HepG2 (cell line): Measurements from ENCODE around the gene GDF15. TPM values are rescaled to one million over a fixed set of nuclear protein-coding genes. Genes with fewer than 3 reads are reported as not detected.

Experiments
- ELF4 ChIP-seq: sonication (generic); formaldehyde crosslinking; IDR thresholded peaks from 2 replicates; pipeline ENCODE4 v1.5.0; 2020; ENCODE audit warnings: missing genetic modification reagents, mild to moderate bottlenecking, moderate library complexity, borderline replicate concordance
- HDAC2 ChIP-seq: sonication (generic); formaldehyde crosslinking; IDR thresholded peaks from 2 replicates; pipeline ENCODE4 v1.4.0; 2020; ENCODE audit warnings: missing genetic modification reagents
- HMGXB3 ChIP-seq: sonication (generic); formaldehyde crosslinking; IDR thresholded peaks from 2 replicates; pipeline ENCODE4 v1.4.0; 2020; ENCODE audit warnings: missing genetic modification reagents, borderline replicate concordance
- KDM1A ChIP-seq: IDR thresholded peaks from 2 replicates; pipeline ENCODE4 v1.6.1; 2016; ENCODE audit warnings: missing compliant biosample characterization
- NFRKB ChIP-seq: fragments of 450-650 bp; IDR thresholded peaks from 2 replicates; pipeline ENCODE4 v1.6.1; 2017
- RARG ChIP-seq: sonication (generic); formaldehyde crosslinking; IDR thresholded peaks from 2 replicates; pipeline ENCODE4 v1.4.0; 2020; ENCODE audit warnings: low read depth, mild to moderate bottlenecking, missing genetic modification reagents
- RXRB ChIP-seq: IDR thresholded peaks from 2 replicates; pipeline ENCODE4 v1.6.1; 2016; ENCODE audit warnings: borderline replicate concordance, missing genetic modification reagents, missing compliant biosample characterization
- SMAD9 ChIP-seq: sonication (generic); formaldehyde crosslinking; IDR thresholded peaks from 2 replicates; pipeline ENCODE4 v1.5.1; 2020; ENCODE audit warnings: mild to moderate bottlenecking, missing genetic modification reagents
- SOX5 ChIP-seq: IDR thresholded peaks from 2 replicates; pipeline ENCODE4 v1.6.1; 2016; ENCODE audit warnings: borderline replicate concordance
- ZBTB38 ChIP-seq: sonication (generic); formaldehyde crosslinking; IDR thresholded peaks from 2 replicates; pipeline ENCODE4 v1.5.1; 2020; ENCODE audit warnings: mild to moderate bottlenecking, missing genetic modification reagents
- ZNF180 ChIP-seq: sonication (generic); formaldehyde crosslinking; IDR thresholded peaks from 2 replicates; pipeline ENCODE4 v1.4.0; 2020; ENCODE audit warnings: low read depth, missing genetic modification reagents, borderline replicate concordance
- ZNF260 ChIP-seq: sonication (generic); formaldehyde crosslinking; IDR thresholded peaks from 2 replicates; pipeline ENCODE4 v1.4.0; 2020; ENCODE audit warnings: missing genetic modification reagents, low read depth, mild to moderate bottlenecking, borderline replicate concordance
- ZNF3 ChIP-seq: IDR thresholded peaks from 2 replicates; pipeline ENCODE4 v1.7.0; 2017; ENCODE audit warnings: inconsistent platforms
- ZNF580 ChIP-seq: IDR thresholded peaks from 2 replicates; pipeline ENCODE4 v1.6.1; 2016; ENCODE audit warnings: low read depth, borderline replicate concordance
- ZNF775 ChIP-seq: sonication (generic); formaldehyde crosslinking; IDR thresholded peaks from 2 replicates; pipeline ENCODE4 v1.4.0; 2020; ENCODE audit warnings: missing genetic modification reagents, mild to moderate bottlenecking, moderate library complexity, borderline replicate concordance
- polyA plus RNA-seq, 8 experiments: library from polyadenylated mRNA; depleted of rRNA in 3 of 8; stranded (reverse) in 7 of 8; unstranded in 1 of 8; fragments of >200 nt; fragmentation: Illumina TruSeq in 4 of 8; extraction: Trizol in 4 of 8; gene quantifications; 2 replicates each; pipeline versions ENCODE4 v1.2.1 to v1.2.3, GENCODE V29; 2011 to 2016; ENCODE audit warnings: low read depth in 4 of 8, missing spikeins in 1 of 8, mixed read lengths in 1 of 8; ENCODE audit not compliant: insufficient read depth in 1 of 8
- total RNA-seq, 5 experiments: library from RNA; depleted of rRNA; stranded (reverse); fragments of >200 nt; fragmentation: Illumina TruSeq; extraction: Trizol; gene quantifications; 2 replicates each; pipeline ENCODE4 v1.2.3, GENCODE V29; 2016; ENCODE audit warnings: low read depth in 1 of 5
- TF ChIP-seq, protein P1 (sequence below), 2 experiments: sonication (generic) in 1 of 2; formaldehyde crosslinking in 1 of 2; IDR thresholded peaks; 2 replicates each; pipeline versions ENCODE4 v1.6.1 to v1.9.0; 2014 to 2022; ENCODE audit warnings: antibody characterized with exemption in 1 of 2, borderline replicate concordance in 1 of 2, inconsistent platforms in 1 of 2, low read depth in 1 of 2, missing genetic modification reagents in 1 of 2
- TF ChIP-seq, protein P2 (sequence below): sonication (generic); formaldehyde crosslinking; IDR thresholded peaks from 2 replicates; pipeline ENCODE4 v1.8.0; 2022; ENCODE audit warnings: low read depth, missing genetic modification reagents

The GDF15 gene
- total and polyA plus RNA-seq, 2 of the 13 experiments (the other 11 are each of a cell fraction or from before 2014, with no cell fraction given), result 146 to 422 TPM

GRCh38 chr19:18416778-18417249 lies 30.9 kb downstream of the GDF15 start (continued):
- no peak for TF ChIP-seq ZNF775
- no peak for TF ChIP-seq KDM1A
- TF ChIP-seq, protein P1, sequence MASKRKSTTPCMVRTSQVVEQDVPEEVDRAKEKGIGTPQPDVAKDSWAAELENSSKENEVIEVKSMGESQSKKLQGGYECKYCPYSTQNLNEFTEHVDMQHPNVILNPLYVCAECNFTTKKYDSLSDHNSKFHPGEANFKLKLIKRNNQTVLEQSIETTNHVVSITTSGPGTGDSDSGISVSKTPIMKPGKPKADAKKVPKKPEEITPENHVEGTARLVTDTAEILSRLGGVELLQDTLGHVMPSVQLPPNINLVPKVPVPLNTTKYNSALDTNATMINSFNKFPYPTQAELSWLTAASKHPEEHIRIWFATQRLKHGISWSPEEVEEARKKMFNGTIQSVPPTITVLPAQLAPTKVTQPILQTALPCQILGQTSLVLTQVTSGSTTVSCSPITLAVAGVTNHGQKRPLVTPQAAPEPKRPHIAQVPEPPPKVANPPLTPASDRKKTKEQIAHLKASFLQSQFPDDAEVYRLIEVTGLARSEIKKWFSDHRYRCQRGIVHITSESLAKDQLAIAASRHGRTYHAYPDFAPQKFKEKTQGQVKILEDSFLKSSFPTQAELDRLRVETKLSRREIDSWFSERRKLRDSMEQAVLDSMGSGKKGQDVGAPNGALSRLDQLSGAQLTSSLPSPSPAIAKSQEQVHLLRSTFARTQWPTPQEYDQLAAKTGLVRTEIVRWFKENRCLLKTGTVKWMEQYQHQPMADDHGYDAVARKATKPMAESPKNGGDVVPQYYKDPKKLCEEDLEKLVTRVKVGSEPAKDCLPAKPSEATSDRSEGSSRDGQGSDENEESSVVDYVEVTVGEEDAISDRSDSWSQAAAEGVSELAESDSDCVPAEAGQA (IDR thresholded peaks at IDR 0.05; ENCODE audit: low read depth), result no peak
- TF ChIP-seq, protein P1 (CRISPR knock-in tag; IDR thresholded peaks at IDR 0.05; ENCODE audit: borderline replicate concordance), result no peak
- TF ChIP-seq SOX5 (CRISPR knock-in tag), result no peak
- no peak for TF ChIP-seq ZNF180 (CRISPR knock-in tag)
- peak; percentile 35; the same call in 1 of the 2 replicates for TF ChIP-seq ELF4 (CRISPR knock-in tag)
- TF ChIP-seq ZNF580 (CRISPR knock-in tag), result no peak
- no peak for TF ChIP-seq ZNF3
- no peak for TF ChIP-seq HMGXB3
- no peak for TF ChIP-seq ZBTB38 (CRISPR knock-in tag)
- TF ChIP-seq, protein P2, sequence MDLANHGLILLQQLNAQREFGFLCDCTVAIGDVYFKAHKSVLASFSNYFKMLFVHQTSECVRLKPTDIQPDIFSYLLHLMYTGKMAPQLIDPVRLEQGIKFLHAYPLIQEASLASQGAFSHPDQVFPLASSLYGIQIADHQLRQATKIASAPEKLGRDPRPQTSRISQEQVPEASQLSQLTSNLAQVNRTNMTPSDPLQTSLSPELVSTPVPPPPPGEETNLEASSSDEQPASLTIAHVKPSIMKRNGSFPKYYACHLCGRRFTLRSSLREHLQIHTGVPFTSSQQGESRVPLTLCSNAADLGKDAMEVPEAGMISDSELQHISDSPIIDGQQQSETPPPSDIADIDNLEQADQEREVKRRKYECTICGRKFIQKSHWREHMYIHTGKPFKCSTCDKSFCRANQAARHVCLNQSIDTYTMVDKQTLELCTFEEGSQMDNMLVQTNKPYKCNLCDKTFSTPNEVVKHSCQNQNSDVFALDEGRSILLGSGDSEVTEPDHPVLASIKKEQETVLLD, result 0 out of 2 replicates have a peak, but pooled peaks have one; percentile 60
- TF ChIP-seq HDAC2, result peak; percentile 58; the same call in 1 of the 2 replicates
- TF ChIP-seq RARG, result no peak
- no peak for TF ChIP-seq SMAD9 (CRISPR knock-in tag)
- TF ChIP-seq RXRB, result no peak
- TF ChIP-seq NFRKB, result no peak
- TF ChIP-seq ZNF260 (CRISPR knock-in tag), result no peak
